RWPE1 (cell line): ENCODE measurements around the gene PDE4D.
"Not testable (repeated sequence)": the region's sequence is repeated elsewhere in the genome, so short reads cannot be mapped to it uniquely, and the experiment has no call there.

Source experiments
- CTCF ChIA-PET: fragments of 350-600 bp; sonication (Branson Sonifier 250); formaldehyde crosslinking; extraction: SDS; loops from one replicate; lab custom pipeline; 2021; lab: Yijun Ruan, JAX
- POLR2A ChIA-PET: fragments of 400-600 bp; formaldehyde crosslinking; extraction: SDS; loops from one replicate; lab custom pipeline; 2020; ENCODE audit warnings: antibody characterized with exemption; ENCODE audit not compliant: low non-redundant PET; lab: Yijun Ruan, JAX
- DNase-seq: peaks from one replicate; pipeline ENCODE4 v3.0.0; 2012; ENCODE audit warnings: low spot score
- H3K27ac ChIP-seq: fragments of 450-650 bp; 2 replicates; pipeline ENCODE4 v1.5.1; 2017
- TF ChIP-seq, protein P1 (sequence below): fragments of 450-650 bp; conservative IDR thresholded peaks from 2 replicates; pipeline ENCODE4 v1.5.1; 2017; ENCODE audit warnings: low read depth, mild to moderate bottlenecking

PDE4D gene

DNA sequence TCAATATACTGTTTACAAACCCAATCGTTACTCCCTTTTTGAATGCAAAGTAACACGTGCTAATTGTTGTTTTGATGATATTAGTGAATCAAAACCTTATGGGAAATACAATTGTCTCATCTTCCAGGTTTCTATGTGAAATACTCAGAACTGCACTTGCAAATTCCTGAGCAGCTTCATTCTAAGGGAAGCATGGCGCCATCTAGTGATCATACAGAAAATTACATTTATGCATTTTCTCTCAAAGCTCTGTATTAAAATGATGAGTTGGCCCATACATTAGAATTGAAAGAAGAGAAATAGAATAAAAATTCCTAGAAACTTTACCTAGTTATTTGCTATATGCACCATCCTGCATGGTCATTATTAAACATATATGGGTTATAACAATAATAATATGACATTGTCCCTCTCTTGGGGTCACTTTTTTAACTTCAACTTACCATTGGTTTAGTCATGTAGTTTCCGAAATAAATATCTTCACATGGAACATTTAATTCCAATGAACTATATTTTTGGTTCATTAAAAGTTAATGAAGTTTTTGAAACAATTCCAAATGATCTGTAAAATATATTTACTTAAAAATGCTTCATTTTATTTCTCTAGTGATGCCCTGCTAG lies 220.0 kb downstream of the PDE4D start:
- POLR2A ChIA-PET = interaction anchor here (0.5 kb wide), 1 partner anchor 21 kb away, joined by 3 read pairs; no protein-coding TSS in a partner anchor
- DNase-seq = peak; percentile 48
- H3K27ac ChIP-seq = no peak overlapping the region
- TF ChIP-seq, protein P1, sequence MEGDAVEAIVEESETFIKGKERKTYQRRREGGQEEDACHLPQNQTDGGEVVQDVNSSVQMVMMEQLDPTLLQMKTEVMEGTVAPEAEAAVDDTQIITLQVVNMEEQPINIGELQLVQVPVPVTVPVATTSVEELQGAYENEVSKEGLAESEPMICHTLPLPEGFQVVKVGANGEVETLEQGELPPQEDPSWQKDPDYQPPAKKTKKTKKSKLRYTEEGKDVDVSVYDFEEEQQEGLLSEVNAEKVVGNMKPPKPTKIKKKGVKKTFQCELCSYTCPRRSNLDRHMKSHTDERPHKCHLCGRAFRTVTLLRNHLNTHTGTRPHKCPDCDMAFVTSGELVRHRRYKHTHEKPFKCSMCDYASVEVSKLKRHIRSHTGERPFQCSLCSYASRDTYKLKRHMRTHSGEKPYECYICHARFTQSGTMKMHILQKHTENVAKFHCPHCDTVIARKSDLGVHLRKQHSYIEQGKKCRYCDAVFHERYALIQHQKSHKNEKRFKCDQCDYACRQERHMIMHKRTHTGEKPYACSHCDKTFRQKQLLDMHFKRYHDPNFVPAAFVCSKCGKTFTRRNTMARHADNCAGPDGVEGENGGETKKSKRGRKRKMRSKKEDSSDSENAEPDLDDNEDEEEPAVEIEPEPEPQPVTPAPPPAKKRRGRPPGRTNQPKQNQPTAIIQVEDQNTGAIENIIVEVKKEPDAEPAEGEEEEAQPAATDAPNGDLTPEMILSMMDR = peak; percentile 93
- CTCF ChIA-PET = interaction anchor here (0.5 to 3.6 kb wide), 33 partner anchors 8 to 1600 kb away, joined by 3 to 40 read pairs (median 4); no protein-coding TSS in a partner anchor

GRCh38 chr5:59666440-59667068 lies 227.0 kb downstream of the PDE4D start:
- H3K27ac ChIP-seq = no peak overlapping the region
- ChIA-PET CTCF (interaction anchor here (0.6 to 1.0 kb wide), 3 partner anchors 15 to 1146 kb away, joined by 3 to 4 read pairs (median 3); no protein-coding TSS in a partner anchor), POLR2A (no interaction called here)
- TF ChIP-seq, protein P1 = no peak
- no peak for DNase-seq

DNA sequence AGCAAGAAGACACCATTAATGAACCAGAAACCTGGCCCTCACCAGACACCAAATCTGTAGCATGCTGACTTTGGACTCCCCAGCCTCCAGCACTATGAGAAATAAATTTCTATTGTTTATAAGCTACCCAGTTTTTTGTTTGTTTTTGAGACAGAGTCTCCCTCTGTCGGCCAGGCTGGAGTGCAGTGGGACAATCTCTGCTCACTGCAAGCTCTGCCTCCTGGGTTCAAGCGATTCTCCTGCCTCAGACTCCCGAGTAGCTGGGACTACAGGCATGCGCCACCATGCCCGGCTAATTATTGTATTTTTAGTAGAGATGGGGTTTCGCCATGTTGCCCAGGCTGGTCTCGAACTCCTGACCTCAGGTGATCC lies 227.7 kb downstream of the PDE4D start:
- H3K27ac ChIP-seq, POLR2A ChIA-PET, DNase-seq, CTCF ChIA-PET: not testable (repeated sequence)

- DNase-seq = no peak
- TF ChIP-seq, protein P1 = no peak
- ChIA-PET POLR2A (no interaction called here), CTCF (no interaction called here)
- H3K27ac ChIP-seq = no peak overlapping the region
Measured at GRCh38 chr5:59665086-59665831, 228.3 kb downstream of the PDE4D start.

DNA sequence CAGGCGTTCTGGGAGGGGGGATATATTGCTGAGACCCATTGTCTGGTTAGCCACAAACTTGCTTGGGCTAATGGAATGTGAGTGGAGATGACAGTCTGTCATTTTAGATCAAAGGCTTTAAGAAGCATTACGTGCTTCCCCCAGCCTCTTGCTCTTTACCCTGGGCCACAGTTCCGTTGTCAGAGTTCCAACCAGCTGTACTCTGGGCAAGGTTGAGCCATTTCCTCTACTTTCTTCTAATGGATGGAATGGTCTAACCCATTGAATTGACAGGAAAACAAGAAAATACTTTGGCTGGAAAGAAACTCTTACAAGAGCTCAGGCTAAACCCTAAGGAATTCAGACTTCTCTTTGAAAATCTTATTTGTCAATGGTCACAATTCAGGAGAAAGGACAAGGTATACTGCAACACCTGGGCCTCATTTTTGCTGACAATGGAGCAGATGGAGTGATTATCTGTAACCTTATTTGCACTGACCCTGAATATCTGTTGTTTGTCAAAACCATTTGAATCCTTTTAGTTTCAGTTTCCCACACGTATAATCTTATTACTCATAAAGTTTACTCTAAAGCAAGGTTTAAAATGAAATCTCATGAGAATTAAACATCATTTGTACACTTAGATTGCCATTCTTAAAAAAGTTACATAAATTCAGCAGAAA lies 231.4 kb downstream of the PDE4D start:
- no peak for DNase-seq
- no peak overlapping the region for H3K27ac ChIP-seq
- TF ChIP-seq, protein P1 = no peak
- POLR2A ChIA-PET = no interaction called here
- CTCF ChIA-PET = interaction anchor here (0.7 to 1.3 kb wide), 5 partner anchors 9 to 232 kb away, joined by 3 to 4 read pairs (median 3); no protein-coding TSS in a partner anchor

DNA sequence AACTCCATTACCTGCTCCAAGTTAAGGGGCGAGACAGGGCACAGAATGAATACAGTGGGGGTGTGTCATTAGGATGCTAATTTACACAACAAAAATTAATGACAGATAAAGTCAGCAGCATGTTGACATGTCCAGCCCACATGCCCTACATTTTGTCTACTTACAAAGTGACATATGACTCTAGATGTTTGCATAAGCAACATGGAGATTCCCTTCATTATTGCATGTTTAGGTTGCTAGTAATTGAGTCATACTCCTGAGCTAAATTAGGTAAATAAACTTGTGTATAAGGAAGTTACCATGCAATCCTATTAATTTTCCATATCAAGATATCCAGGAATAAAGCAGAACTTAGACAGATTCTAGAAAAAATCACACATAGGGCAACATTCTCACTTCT lies 232.2 kb downstream of the PDE4D start:
- ChIA-PET CTCF (interaction anchor here (0.7 to 2.4 kb wide), 7 partner anchors 12 to 164 kb away, joined by 3 to 14 read pairs (median 3); no protein-coding TSS in a partner anchor), POLR2A (no interaction called here)
- TF ChIP-seq, protein P1 = no peak
- DNase-seq = no peak
- no peak overlapping the region for H3K27ac ChIP-seq
